Stimulated activated CD4-positive, alpha-beta T cell treated with anti-CD3 and anti-CD28 coated beads, Interleukin-4, amount 100 ng/mL, for 1 hour (primary cell): ENCODE data around the gene CSF1R.

Experiments used
- DNase-seq: peaks from one replicate; pipeline ENCODE4 v3.0.0-alpha.2; 2020

Gene CSF1R

GRCh38 chr5:150120617-150121447, 34.5 kb upstream of the CSF1R start:
- DNase-seq: no peak

GRCh38 chr5:150120062-150120441, 33.7 kb upstream of the CSF1R start:
- DNase-seq: no peak

- no peak for DNase-seq
Observed at GRCh38 chr5:150119421-150120061, 33.2 kb upstream of the CSF1R start.

GRCh38 chr5:150118561-150119229, 32.3 kb upstream of the CSF1R start:
- no peak for DNase-seq

- no peak for DNase-seq
Observed at GRCh38 chr5:150117945-150118560, 31.7 kb upstream of the CSF1R start.

GRCh38 chr5:150116667-150117400, 30.5 kb upstream of the CSF1R start:
- DNase-seq: no peak

- no peak for DNase-seq
Observed at GRCh38 chr5:150114773-150115408, 28.5 kb upstream of the CSF1R start.

- no peak for DNase-seq
Observed at GRCh38 chr5:150114102-150114641, 27.8 kb upstream of the CSF1R start.

GRCh38 chr5:150113047-150113744, 26.8 kb upstream of the CSF1R start:
- DNase-seq: no peak

GRCh38 chr5:150112201-150113046, 26.1 kb upstream of the CSF1R start:
- DNase-seq: no peak

GRCh38 chr5:150111122-150111521, 24.8 kb upstream of the CSF1R start:
- DNase-seq: no peak

GRCh38 chr5:150109921-150110320, 23.6 kb upstream of the CSF1R start:
- no peak for DNase-seq

GRCh38 chr5:150108711-150109514, 22.6 kb upstream of the CSF1R start:
- DNase-seq: no peak

GRCh38 chr5:150107909-150108447, 21.6 kb upstream of the CSF1R start:
- DNase-seq: no peak

GRCh38 chr5:150106674-150107426, 20.5 kb upstream of the CSF1R start:
- no peak for DNase-seq

- no peak for DNase-seq
Observed at GRCh38 chr5:150105928-150106615, 19.7 kb upstream of the CSF1R start.

- DNase-seq: no peak
Observed at GRCh38 chr5:150104550-150104870, 18.2 kb upstream of the CSF1R start.
